ENCODE measurements around the gene TTC1.
A peak's percentile ranks its signal among the peaks of the same experiment; 100 is the strongest.

DNA sequence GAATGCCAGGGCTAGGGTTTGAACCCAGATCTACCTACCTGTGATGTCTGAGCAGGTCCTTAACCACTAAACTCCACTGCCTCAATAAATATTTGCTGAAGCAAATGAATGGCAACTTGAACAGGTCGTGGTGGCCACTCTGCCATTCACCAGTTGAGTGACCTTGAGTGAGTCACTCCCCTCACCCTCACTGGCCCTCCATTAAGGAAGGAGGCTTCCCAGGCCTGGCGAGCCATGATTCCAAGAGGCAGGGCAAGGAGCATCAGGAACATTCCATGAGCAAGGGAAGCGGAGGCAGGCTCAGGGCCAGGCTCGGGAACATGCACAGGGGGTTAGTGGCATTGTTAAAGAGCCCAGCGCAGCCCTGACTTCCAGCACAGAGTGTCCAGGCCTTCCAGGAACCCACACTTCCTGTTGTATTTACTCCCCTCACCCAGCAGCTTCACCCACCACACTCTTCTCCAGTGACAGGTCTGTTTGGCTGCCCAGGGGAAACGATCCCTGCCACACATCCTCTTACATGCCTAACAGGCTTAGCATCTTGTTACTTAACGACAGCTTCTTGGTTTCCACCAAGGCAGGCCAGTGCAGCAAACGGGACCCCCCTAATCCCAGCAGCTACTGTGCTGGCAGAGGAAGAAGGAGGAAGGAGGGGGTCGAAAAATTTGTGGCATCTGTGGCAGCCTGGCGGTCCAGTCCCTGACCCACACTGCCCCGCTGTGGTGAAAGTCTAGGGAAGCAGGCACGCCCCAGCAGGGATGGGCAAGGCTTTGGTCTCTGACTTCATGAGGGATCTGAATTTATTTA, 43.7 kb upstream of the TTC1 start:
- TF ChIP-seq, protein P1, sequence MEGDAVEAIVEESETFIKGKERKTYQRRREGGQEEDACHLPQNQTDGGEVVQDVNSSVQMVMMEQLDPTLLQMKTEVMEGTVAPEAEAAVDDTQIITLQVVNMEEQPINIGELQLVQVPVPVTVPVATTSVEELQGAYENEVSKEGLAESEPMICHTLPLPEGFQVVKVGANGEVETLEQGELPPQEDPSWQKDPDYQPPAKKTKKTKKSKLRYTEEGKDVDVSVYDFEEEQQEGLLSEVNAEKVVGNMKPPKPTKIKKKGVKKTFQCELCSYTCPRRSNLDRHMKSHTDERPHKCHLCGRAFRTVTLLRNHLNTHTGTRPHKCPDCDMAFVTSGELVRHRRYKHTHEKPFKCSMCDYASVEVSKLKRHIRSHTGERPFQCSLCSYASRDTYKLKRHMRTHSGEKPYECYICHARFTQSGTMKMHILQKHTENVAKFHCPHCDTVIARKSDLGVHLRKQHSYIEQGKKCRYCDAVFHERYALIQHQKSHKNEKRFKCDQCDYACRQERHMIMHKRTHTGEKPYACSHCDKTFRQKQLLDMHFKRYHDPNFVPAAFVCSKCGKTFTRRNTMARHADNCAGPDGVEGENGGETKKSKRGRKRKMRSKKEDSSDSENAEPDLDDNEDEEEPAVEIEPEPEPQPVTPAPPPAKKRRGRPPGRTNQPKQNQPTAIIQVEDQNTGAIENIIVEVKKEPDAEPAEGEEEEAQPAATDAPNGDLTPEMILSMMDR (IDR thresholded peaks at IDR 0.05) = peak in 3 of 4 experiments; percentile 13 to 38 (median 21)
- no peak for TF ChIP-seq POLR2AphosphoS5 (IDR thresholded peaks at IDR 0.05)
- no peak for TF ChIP-seq POLR2A (IDR thresholded peaks at IDR 0.05)

All from gastroesophageal sphincter (tissue), 3 donors.